Naive thymus-derived CD4-positive, alpha-beta T cell (primary cell): ENCODE results near the gene IFT22. TPM values are rescaled to one million over a fixed set of nuclear protein-coding genes. Genes with fewer than 3 reads are reported as not detected.
"Not testable (repeated sequence)": the region's sequence is repeated elsewhere in the genome, so short reads cannot be mapped to it uniquely, and the experiment has no call there.

Experiments used
- ATAC-seq: fragments of 150-1000 bp; cut with Tn5 transposase; 2 replicates; pipeline ENCODE4 v1.10.0; 2021; ENCODE audit warnings: mild to moderate bottlenecking, moderate library complexity
- CTCF ChIA-PET: fragments of 350-600 bp; sonication (Branson Sonifier 250); formaldehyde crosslinking; loops from one replicate; lab custom pipeline; 2021; ENCODE audit warnings: antibody characterized with exemption; lab: Charles Lee
- POLR2A ChIA-PET: fragments of 350-600 bp; sonication (Branson Sonifier 250); formaldehyde crosslinking; loops from one replicate; lab custom pipeline; 2021; ENCODE audit warnings: antibody characterized with exemption, inconsistent platforms; lab: Charles Lee
- DNase-seq, 9 donors: peaks; one replicate each; pipeline versions ENCODE4 v3.0.0 to v3.0.0-alpha.2; 2020 to 2022; ENCODE audit warnings: mixed read lengths in 1 of 9
- H3K27ac ChIP-seq: one replicate; pipeline ENCODE4 v1.7.0; 2013; ENCODE audit warnings: mild to moderate bottlenecking, low read depth, low read length, moderate library complexity
- H3K27me3 ChIP-seq, 2 donors: one replicate each; pipeline ENCODE4 v1.7.0; 2013; ENCODE audit warnings: low read length in 2 of 2, mild to moderate bottlenecking in 2 of 2, moderate library complexity in 2 of 2; ENCODE audit not compliant: control insufficient read depth in 2 of 2, insufficient read depth in 2 of 2
- H3K36me3 ChIP-seq, 3 experiments: 1 replicate in 2 of 3; 2 replicates in 1 of 3; pipeline ENCODE4 v1.7.0; 2013; ENCODE audit warnings: low read length in 3 of 3, mild to moderate bottlenecking in 3 of 3, moderate library complexity in 1 of 3; ENCODE audit not compliant: insufficient read depth in 3 of 3, control insufficient read depth in 2 of 3
- H3K4me1 ChIP-seq, 2 donors: one replicate each; pipeline ENCODE4 v1.7.0; 2013; ENCODE audit warnings: low read length in 2 of 2, mild to moderate bottlenecking in 2 of 2, moderate library complexity in 1 of 2; ENCODE audit not compliant: control insufficient read depth in 2 of 2, insufficient read depth in 2 of 2
- H3K4me3 ChIP-seq: 2 replicates; pipeline ENCODE4 v1.7.0; 2013; ENCODE audit warnings: mild to moderate bottlenecking, low read length
- H3K9me3 ChIP-seq, 3 experiments: 1 replicate in 2 of 3; 2 replicates in 1 of 3; pipeline ENCODE4 v1.7.0; 2013; ENCODE audit warnings: low read length in 3 of 3; ENCODE audit not compliant: control insufficient read depth in 2 of 3
- H3K27ac Mint-ChIP-seq, 9 donors: one replicate each; pipeline ENCODE4 v1.8.0; 2020 to 2022; ENCODE audit warnings: mixed read lengths in 9 of 9, mild to moderate bottlenecking in 8 of 9, moderate library complexity in 5 of 9, inconsistent platforms in 2 of 9
- H3K27me3 Mint-ChIP-seq, 5 donors: one replicate each; pipeline ENCODE4 v1.8.0; 2021 to 2022; ENCODE audit warnings: mixed read lengths in 5 of 5, mild to moderate bottlenecking in 1 of 5
- H3K36me3 Mint-ChIP-seq, 5 donors: one replicate each; pipeline ENCODE4 v1.8.0; 2020 to 2022; ENCODE audit warnings: mixed read lengths in 5 of 5, mild to moderate bottlenecking in 3 of 5, inconsistent platforms in 1 of 5
- H3K4me1 Mint-ChIP-seq, 7 donors: one replicate each; pipeline ENCODE4 v1.8.0; 2020 to 2022; ENCODE audit warnings: mixed read lengths in 7 of 7, mild to moderate bottlenecking in 3 of 7, inconsistent platforms in 1 of 7
- H3K4me3 Mint-ChIP-seq, 10 donors: one replicate each; pipeline ENCODE4 v1.8.0; 2020 to 2022; ENCODE audit warnings: mild to moderate bottlenecking in 10 of 10, mixed read lengths in 10 of 10, moderate library complexity in 6 of 10, inconsistent platforms in 2 of 10
- H3K9me3 Mint-ChIP-seq, 11 donors: one replicate each; pipeline ENCODE4 v1.8.0; 2020 to 2022; ENCODE audit warnings: mixed read lengths in 11 of 11, mild to moderate bottlenecking in 4 of 11, inconsistent platforms in 1 of 11, moderate library complexity in 1 of 11
- intact Hi-C, 2 donors: fragments of 100-400 bp; cut with micrococcal nuclease; formaldehyde crosslinking; loops; one replicate each; pipeline ENCODE4 v1.15.1; 2023
- polyA plus RNA-seq, 2 donors: library from polyadenylated mRNA; unstranded; fragments of 300-500 nt; fragmentation: Illumina TruSeq; gene quantifications; one replicate each; pipeline ENCODE4 v1.2.3, GENCODE V29; 2021
- total RNA-seq, 6 experiments: library from RNA in 5 of 6; stranded (reverse) in 5 of 6; gene quantifications; 1 replicate in 5 of 6; 2 replicates in 1 of 6; pipeline ENCODE4 v1.2.3 and lab custom pipeline; 2021 to 2026

The IFT22 gene
- total and polyA plus RNA-seq, 7 experiments from 2014 or later: 3.7 to 12.3 (median 6.7) TPM

DNA sequence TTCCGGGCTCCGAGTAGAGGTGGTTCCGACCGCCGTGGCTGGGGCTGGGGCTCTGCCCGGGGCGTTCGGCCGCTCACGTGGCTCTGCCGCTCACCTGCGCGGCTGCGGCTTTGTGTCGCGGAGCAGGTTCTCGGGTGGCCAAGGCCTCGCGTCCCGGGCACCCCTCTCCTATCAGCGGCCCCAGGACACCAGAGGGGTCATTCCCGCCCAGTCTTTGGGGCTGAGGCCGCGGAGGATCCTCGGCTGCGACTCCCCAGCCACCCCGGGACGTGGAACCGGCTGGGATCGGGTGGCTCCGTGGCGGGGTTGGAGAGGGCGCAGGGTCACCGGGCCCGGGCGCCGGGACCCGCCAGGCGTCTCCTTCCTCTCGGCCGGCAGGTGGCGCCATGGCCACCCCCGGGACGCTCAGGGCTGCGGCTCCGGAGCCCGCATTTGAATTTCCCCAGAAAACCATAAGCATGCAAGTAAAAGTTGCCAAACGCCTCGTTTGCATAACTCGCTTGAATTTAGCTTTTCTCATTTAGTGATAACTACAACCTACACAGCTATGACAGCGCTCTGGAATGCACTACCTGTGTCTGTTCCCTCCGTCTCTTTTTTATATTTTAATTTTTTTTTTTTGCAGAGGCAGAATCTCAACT is 42.2 kb upstream of the IFT22 start:
- Histone ChIP-seq H3K4me3 (peak overlapping the region; percentile 63), H3K9me3 (no peaks in the 10 kb centered on the region), H3K36me3 (no peaks in the 10 kb centered on the region), H3K4me1 (peaks cover 0 to 6% of the 10 kb centered on the region in 2 donors), H3K27me3 (peaks cover 0 to 3% of the 10 kb centered on the region in 2 donors), H3K27ac (no peak overlapping the region)
- ATAC-seq (peak; percentile 96), DNase-seq (peak; percentile 42 to 84 (median 71))
- CTCF ChIA-PET: interaction anchor here (0.6 to 3.9 kb wide), 9 partner anchors 17 to 1022 kb away, joined by 3 to 36 read pairs (median 3); no protein-coding TSS in a partner anchor
- intact Hi-C loops: loop anchor here (1.0 kb wide), 4 partner anchors 47 to 908 kb away; no protein-coding TSS in a partner anchor
- Mint-ChIP-seq H3K4me1 (peaks cover 0 to 6% (median 3%) of the 10 kb centered on the region in 7 donors), H3K9me3 (peaks cover 0 to 2% (median 0%) of the 10 kb centered on the region in 11 donors), H3K36me3 (no peaks in the 10 kb centered on the region), H3K4me3 (peak overlapping the region in 8 of 10 donors; percentile 20 to 74 (median 57)), H3K27me3 (peaks cover 13 to 36% (median 20%) of the 10 kb centered on the region in 5 donors), H3K27ac (no peak overlapping the region)
- POLR2A ChIA-PET: no interaction called here

DNA sequence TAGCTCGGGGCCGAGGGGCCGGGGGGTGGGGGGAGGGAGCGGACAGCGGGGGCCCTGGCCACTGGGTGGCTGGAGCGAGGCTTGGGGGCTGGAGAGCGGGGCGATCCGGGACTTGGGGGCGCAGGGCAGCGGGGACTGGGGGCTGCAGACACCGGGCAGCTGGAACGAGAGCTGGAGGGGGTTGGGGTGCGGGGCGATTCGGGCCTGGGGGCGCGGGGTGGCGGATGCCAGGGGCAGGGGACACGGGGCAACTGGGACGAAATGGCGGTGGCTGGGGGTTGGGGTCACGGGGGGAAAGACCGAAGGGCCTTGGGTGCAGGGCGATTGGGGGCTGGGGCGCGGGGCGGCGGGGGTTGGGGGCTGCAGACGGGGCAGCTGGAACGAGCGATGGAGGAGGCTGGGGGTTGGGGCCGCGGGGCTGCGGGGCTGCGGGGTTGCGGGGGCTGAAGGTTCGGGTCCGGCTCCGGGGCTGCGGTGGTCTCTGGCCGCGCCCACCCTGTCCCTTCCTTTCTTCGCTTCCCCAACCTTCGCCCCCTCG is 41.7 kb upstream of the IFT22 start:
- H3K4me1 ChIP-seq: peaks cover 0 to 6% of the 10 kb centered on the region in 2 donors
- Mint-ChIP-seq H3K27ac (no peak overlapping the region), H3K27me3 (peaks cover 13 to 34% (median 20%) of the 10 kb centered on the region in 5 donors), H3K9me3 (peaks cover 0 to 2% (median 0%) of the 10 kb centered on the region in 11 donors), H3K4me1 (peaks cover 0 to 6% (median 3%) of the 10 kb centered on the region in 7 donors), H3K4me3 (peak overlapping the region in 5 of 10 donors; percentile 41 to 74 (median 61)), H3K36me3 (no peaks in the 10 kb centered on the region)
- H3K4me3 ChIP-seq: peak overlapping the region; percentile 63
- no peak overlapping the region for H3K27ac ChIP-seq
- no peaks in the 10 kb centered on the region for H3K36me3 ChIP-seq
- CTCF ChIA-PET: interaction anchor here (0.5 to 3.9 kb wide), 2 partner anchors 48 to 219 kb away, joined by 3 to 36 read pairs; no protein-coding TSS in a partner anchor
- no peaks in the 10 kb centered on the region for H3K9me3 ChIP-seq
- no peak for DNase-seq
- POLR2A ChIA-PET: no interaction called here
- intact Hi-C loops: no loop called here
- peaks cover 0 to 3% of the 10 kb centered on the region in 2 donors for H3K27me3 ChIP-seq
- ATAC-seq: no peak

DNA sequence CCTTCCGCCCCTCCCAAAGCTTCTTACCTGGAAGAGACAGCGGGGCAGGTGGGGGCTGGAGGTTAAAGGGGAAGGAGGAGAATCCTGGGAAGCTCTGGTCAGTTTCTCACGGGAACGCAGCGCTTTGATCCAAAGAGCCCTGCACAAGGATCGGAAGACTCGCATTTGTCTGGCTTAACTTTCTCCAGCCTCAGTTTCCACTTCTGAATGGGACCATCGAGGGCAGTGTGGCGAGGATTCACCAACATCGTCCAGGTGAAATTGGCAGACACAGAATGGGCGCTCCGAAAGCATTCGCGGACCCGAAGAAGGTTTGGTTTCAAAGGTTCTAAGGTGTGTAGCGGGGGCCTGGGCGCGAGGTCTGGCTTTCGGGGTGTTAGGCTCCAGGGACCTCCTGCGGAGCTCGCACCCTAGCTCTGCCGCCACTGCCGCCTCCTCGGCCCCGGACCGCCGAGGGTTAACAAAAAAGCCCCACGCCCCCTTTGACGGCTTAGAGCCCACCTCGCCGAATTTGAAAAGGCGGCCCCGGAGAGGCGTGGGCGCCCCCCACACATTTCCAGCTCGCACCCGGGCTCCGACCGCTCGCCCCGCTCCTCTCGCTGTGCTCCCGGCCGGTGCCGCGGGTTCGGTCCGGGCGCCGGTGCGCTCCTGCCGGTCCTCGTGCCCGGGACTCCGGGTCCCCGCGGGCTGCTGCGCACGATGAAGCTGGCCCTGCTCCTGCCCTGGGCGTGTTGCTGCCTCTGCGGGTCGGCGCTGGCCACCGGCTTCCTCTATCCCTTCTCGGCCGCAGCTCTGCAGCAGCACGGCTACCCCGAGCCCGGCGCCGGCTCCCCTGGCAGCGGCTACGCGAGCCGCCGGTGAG is 41.0 kb upstream of the IFT22 start, which contains the start of gene COL26A1:
COL26A1 (plus strand) TSS at position 542 of the 862 bp plus-strand sequence; CDS start at position 700, 158 bp downstream.
- peak in 5 of 9 donors; percentile 2 to 28 (median 21) for DNase-seq
- peak within 1 kb of the TSS in 9 of 10 donors; percentile 18 to 80 (median 65) for H3K4me3 Mint-ChIP-seq
- CTCF ChIA-PET: interaction anchor here (0.5 to 3.9 kb wide), 3 partner anchors 49 to 574 kb away, joined by 3 to 36 read pairs (median 4); no protein-coding TSS in a partner anchor

DNA sequence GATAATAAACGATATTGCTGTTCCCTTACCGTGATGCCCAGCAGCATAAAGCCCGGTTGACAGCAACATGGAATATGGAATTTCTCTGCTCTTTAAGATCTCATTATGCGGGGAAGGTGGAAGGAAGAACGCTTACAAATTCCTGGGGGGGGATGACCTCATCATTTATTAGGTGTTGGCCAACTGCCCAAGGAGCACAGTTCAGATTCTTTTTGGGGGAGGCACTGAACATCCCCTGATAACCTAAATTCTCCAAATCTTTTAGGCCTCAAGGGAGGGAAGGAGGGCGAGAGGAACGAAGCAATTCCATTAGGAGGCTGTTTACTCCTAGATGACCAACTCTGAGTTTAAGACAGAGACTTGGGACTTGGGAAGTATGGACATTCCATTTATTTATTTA is 35.8 kb upstream of the IFT22 start:
- Histone ChIP-seq H3K4me3 (no peak overlapping the region), H3K4me1 (no peaks in the 10 kb centered on the region), H3K27ac (no peak overlapping the region), H3K9me3 (no peaks in the 10 kb centered on the region), H3K27me3 (peaks cover 0 to 3% of the 10 kb centered on the region in 2 donors), H3K36me3 (no peaks in the 10 kb centered on the region)
- peaks cover 0 to 4% (median 0%) of the 10 kb centered on the region in 7 donors for H3K4me1 Mint-ChIP-seq
- DNase-seq (no peak), ATAC-seq (no peak)
- CTCF ChIA-PET: no interaction called here
- peaks cover 6 to 22% (median 16%) of the 10 kb centered on the region in 5 donors for H3K27me3 Mint-ChIP-seq
- intact Hi-C loops: no loop called here
- no peak overlapping the region for H3K4me3 Mint-ChIP-seq
- POLR2A ChIA-PET: no interaction called here
- H3K9me3 Mint-ChIP-seq: peaks cover 0 to 4% (median 0%) of the 10 kb centered on the region in 11 donors
- no peak overlapping the region for H3K27ac Mint-ChIP-seq
- H3K36me3 Mint-ChIP-seq: no peaks in the 10 kb centered on the region

More for the DNA sequence above, 41.0 kb upstream of the IFT22 start, which contains the start of gene COL26A1:
- Histone ChIP-seq H3K27ac (no peak within 1 kb of the TSS), H3K27me3 (peaks cover 0 to 3% of the 10 kb centered on the region in 2 donors), H3K36me3 (no peaks in the 10 kb centered on the region), H3K9me3 (no peaks in the 10 kb centered on the region), H3K4me3 (peak within 1 kb of the TSS; percentile 63), H3K4me1 (peaks cover 0 to 6% of the 10 kb centered on the region in 2 donors)
- H3K4me1 Mint-ChIP-seq: peaks cover 0 to 6% (median 3%) of the 10 kb centered on the region in 7 donors
- no peak for ATAC-seq
- peaks cover 0 to 2% (median 0%) of the 10 kb centered on the region in 11 donors for H3K9me3 Mint-ChIP-seq
- POLR2A ChIA-PET: interaction anchor here (0.6 kb wide), 1 partner anchor 16 kb away, joined by 4 read pairs; no protein-coding TSS in a partner anchor
- intact Hi-C loops: no loop called here
- no peaks in the 10 kb centered on the region for H3K36me3 Mint-ChIP-seq
- no peak within 1 kb of the TSS for H3K27ac Mint-ChIP-seq
- peaks cover 13 to 34% (median 21%) of the 10 kb centered on the region in 5 donors for H3K27me3 Mint-ChIP-seq

DNA sequence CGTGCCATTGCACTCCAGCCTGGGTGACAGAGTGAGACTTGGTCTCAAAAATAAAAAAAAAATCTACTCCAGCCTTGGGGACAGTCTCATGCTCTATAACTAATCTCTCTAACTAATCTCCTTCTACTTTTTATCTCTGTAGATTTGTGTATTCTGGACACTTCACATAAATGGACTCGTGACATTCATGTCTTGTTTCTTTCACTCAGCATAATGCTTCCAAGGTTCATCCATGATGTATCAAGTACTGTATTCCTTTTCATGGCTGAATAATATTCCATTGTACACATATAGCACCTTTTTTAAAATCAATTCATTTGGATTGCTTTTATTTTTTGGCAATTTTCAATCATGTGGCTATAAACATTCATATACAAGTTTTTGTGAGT is 31.3 kb upstream of the IFT22 start:
- Histone ChIP-seq H3K4me3 (no peak overlapping the region), H3K27me3 (no peaks in the 10 kb centered on the region), H3K9me3 (no peaks in the 10 kb centered on the region), H3K27ac (no peak overlapping the region), H3K4me1 (no peaks in the 10 kb centered on the region), H3K36me3 (no peaks in the 10 kb centered on the region)
- peaks cover 0 to 4% (median 0%) of the 10 kb centered on the region in 11 donors for H3K9me3 Mint-ChIP-seq
- no peak for ATAC-seq
- H3K4me1 Mint-ChIP-seq: peaks cover 0 to 10% (median 0%) of the 10 kb centered on the region in 7 donors
- no peak overlapping the region for H3K27ac Mint-ChIP-seq
- CTCF ChIA-PET: no interaction called here
- DNase-seq: no peak
- POLR2A ChIA-PET: no interaction called here
- H3K36me3 Mint-ChIP-seq: no peaks in the 10 kb centered on the region
- intact Hi-C loops: no loop called here
- peaks cover 0 to 25% (median 11%) of the 10 kb centered on the region in 5 donors for H3K27me3 Mint-ChIP-seq
- no peak overlapping the region for H3K4me3 Mint-ChIP-seq

DNA sequence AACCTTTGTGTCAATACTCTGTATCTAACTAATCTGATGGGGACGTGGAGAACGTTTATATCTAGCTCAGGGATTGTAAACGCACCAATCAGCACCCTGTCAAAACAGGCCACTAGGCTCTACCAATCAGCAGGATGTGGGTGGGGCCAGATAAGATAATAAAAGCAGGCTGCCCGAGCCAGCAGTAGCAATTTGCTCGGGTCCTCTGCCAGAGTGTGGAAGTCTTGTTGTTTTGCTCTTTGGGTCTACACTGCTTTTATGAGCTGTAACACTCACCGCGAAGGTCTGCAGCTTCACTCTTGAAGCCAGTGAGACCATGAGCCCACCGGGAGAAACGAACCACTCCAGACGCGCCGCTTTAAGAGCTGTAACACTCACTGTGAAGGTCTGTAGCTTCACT is 27.7 kb upstream of the IFT22 start:
- H3K27ac Mint-ChIP-seq, H3K4me3 Mint-ChIP-seq, H3K27me3 ChIP-seq, intact Hi-C loops, ATAC-seq, H3K4me1 ChIP-seq, H3K4me3 ChIP-seq, H3K36me3 ChIP-seq, H3K9me3 ChIP-seq, POLR2A ChIA-PET, H3K9me3 Mint-ChIP-seq, DNase-seq, H3K27ac ChIP-seq, H3K36me3 Mint-ChIP-seq: not testable (repeated sequence)
- CTCF ChIA-PET: interaction anchor here (0.6 kb wide), 1 partner anchor 17 kb away, joined by 3 read pairs; no protein-coding TSS in a partner anchor
- Mint-ChIP-seq H3K27me3 (peaks cover 0 to 19% (median 6%) of the 10 kb centered on the region in 5 donors), H3K4me1 (peaks cover 0 to 10% (median 0%) of the 10 kb centered on the region in 7 donors)
